Astrocyte (in vitro differentiated cells and primary cell): ENCODE data around the gene SNTB2.

ENCODE experiments used
- CTCF ChIP-seq: IDR thresholded peaks from 2 replicates; pipeline ENCODE4 v1.5.1; 2011; ENCODE audit warnings: low read depth, mild to moderate bottlenecking, inconsistent platforms, low read length, moderate library complexity; ENCODE audit not compliant: insufficient read depth
- EZH2 ChIP-seq: IDR thresholded peaks from 2 replicates; pipeline ENCODE4 v1.6.1; 2012; ENCODE audit warnings: mild to moderate bottlenecking, low read length, inconsistent platforms; ENCODE audit not compliant: insufficient read depth

GRCh38 chr16:69329369-69330285, 142.7 kb downstream of the SNTB2 start:
- TF ChIP-seq CTCF, result no peak
- no peak for TF ChIP-seq EZH2
